HUES48 (cell line): ENCODE results near the gene TKT.

Experiments
- H3K27ac ChIP-seq: one replicate; pipeline ENCODE4 v1.7.0; 2013; ENCODE audit warnings: low read depth, low read length, inconsistent platforms
- H3K27me3 ChIP-seq: 2 replicates; pipeline ENCODE4 v1.6.1; 2013; ENCODE audit warnings: mild to moderate bottlenecking, low read length; ENCODE audit not compliant: control insufficient read depth, insufficient read depth
- H3K36me3 ChIP-seq: 2 replicates; pipeline ENCODE4 v1.6.1; 2013; ENCODE audit warnings: low read length; ENCODE audit not compliant: control insufficient read depth, insufficient read depth
- H3K4me1 ChIP-seq: 2 replicates; pipeline ENCODE4 v1.6.1; 2013; ENCODE audit warnings: mild to moderate bottlenecking, low read length; ENCODE audit not compliant: control insufficient read depth, insufficient read depth
- H3K4me3 ChIP-seq: 2 replicates; pipeline ENCODE4 v1.5.1; 2013; ENCODE audit warnings: mild to moderate bottlenecking, low read depth, low read length
- H3K9ac ChIP-seq: 2 replicates; pipeline ENCODE4 v1.6.1; 2013; ENCODE audit warnings: mild to moderate bottlenecking, low read depth, low read length, moderate library complexity
- H3K9me3 ChIP-seq: 2 replicates; pipeline ENCODE4 v1.6.1; 2013; ENCODE audit warnings: low read length; ENCODE audit not compliant: control insufficient read depth, insufficient read depth

Gene TKT

DNA sequence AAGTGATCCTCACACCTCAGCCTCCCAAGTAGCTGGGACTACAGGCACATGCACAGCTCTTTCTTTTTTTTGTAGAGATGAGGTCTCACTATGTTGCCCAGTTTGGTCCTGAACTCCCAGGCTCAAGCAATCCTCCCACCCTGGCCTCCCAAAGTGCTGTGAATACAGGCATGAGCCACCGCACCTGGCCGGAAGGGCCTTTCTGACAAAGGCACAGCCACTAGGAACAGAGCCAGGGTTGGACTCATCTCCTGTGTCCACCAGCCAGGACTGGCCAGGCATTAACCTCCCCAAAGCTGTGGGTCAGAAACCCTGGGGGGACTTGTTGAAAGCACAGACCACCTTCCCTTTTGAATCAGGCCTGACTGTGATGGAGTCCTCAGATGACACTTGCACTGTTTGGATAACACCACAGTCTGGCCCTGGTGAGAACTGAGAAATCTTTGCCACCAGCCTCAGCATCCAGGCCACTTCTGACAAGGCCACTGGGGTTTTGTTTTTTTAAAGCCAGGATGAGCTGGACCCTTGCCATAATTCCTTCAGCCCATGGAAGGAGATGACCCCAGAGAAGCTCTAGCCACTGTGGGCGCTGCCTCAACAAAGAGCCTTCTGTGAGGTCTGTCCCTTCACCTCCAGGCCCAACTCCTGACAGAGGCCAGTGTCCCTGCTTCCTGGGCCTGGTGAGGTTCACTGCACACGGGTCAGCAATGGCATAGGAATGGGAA lies 4.8 kb downstream of the TKT start:
- Histone ChIP-seq H3K4me3 (no peak overlapping the region), H3K9ac (no peak overlapping the region), H3K27ac (no peak overlapping the region), H3K9me3 (no peaks in the 10 kb centered on the region), H3K36me3 (peaks cover 31% of the 10 kb centered on the region), H3K27me3 (no peaks in the 10 kb centered on the region), H3K4me1 (peaks cover 45% of the 10 kb centered on the region)

GRCh38 chr3:53250453-53250852 lies 5.4 kb downstream of the TKT start:
- H3K4me1 ChIP-seq: peaks cover 45% of the 10 kb centered on the region
- H3K9me3 ChIP-seq: no peaks in the 10 kb centered on the region
- H3K36me3 ChIP-seq: peaks cover 32% of the 10 kb centered on the region

DNA sequence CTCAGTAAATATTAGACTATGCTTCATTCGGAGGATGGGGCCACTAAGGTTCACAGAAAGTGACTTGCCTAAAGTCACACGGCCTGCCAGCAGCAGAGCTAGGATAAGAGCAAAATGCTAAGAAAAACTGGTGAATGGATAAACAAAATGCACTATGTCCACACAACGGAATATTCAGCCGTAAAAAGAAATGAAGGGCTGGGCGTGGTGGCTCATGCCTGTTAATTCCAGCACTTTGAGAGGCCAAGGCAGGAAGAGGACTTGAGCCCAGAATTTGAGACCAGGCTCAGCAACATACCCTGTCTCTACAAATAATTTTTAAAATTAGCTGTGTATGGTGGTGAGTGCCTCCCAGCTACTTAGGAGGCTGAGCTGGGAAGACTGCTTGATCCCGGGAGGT lies 7.7 kb downstream of the TKT start:
- Histone ChIP-seq H3K27ac (no peak overlapping the region), H3K36me3 (peaks cover 34% of the 10 kb centered on the region), H3K4me3 (no peak overlapping the region), H3K27me3 (no peaks in the 10 kb centered on the region), H3K4me1 (peaks cover 50% of the 10 kb centered on the region), H3K9me3 (no peaks in the 10 kb centered on the region), H3K9ac (no peak overlapping the region)

More at GRCh38 chr3:53250453-53250852, 5.4 kb downstream of the TKT start:
- H3K4me3 ChIP-seq: no peak overlapping the region
- H3K9ac ChIP-seq: no peak overlapping the region
- no peak overlapping the region for H3K27ac ChIP-seq
- no peaks in the 10 kb centered on the region for H3K27me3 ChIP-seq

DNA sequence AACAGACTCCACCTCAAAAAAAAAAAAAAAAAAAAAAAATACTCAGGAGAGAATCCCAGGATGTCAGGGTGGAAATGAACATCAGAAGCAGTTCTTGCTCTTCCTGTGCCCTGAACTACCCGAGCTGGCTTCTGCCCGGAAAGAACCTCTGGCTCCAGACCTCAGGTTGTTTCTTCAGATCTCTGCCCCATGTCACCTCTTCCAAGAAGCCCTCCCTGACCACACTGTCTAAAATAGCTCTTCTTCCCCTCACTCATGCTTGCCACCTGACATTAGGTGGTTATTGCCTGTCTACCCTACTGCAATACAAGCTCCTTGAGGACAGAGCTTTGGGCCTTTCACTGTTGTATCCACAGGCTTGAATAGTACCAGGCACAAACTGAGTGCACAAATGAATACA lies 8.2 kb downstream of the TKT start:
- no peaks in the 10 kb centered on the region for H3K9me3 ChIP-seq
- no peak overlapping the region for H3K4me3 ChIP-seq
- H3K27me3 ChIP-seq: no peaks in the 10 kb centered on the region
- H3K36me3 ChIP-seq: peaks cover 38% of the 10 kb centered on the region
- H3K9ac ChIP-seq: no peak overlapping the region
- no peak overlapping the region for H3K27ac ChIP-seq
- H3K4me1 ChIP-seq: peaks cover 52% of the 10 kb centered on the region

DNA sequence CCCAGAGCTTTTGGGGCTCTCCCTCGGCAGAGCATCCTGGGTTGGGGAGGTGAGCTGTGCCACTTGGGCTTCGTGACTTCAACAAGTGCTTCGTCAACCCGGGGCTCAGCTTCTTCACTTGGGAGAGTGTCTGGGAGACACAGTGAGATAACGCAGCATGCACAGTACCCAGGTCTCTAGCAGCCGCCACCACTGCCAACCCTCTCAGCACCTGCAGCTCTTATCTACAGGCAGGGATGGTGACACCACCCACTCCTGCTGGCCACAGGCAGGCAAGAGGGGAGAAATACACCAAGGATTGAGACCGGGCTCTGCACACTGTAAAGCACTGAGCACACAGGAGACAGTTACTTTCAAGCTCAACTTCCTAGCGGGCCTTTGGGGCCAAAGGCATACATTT lies 11.6 kb downstream of the TKT start:
- H3K36me3 ChIP-seq: peaks cover 58% of the 10 kb centered on the region
- H3K4me1 ChIP-seq: peaks cover 23% of the 10 kb centered on the region
- H3K27ac ChIP-seq: no peak overlapping the region
- H3K27me3 ChIP-seq: no peaks in the 10 kb centered on the region
- no peaks in the 10 kb centered on the region for H3K9me3 ChIP-seq
- H3K9ac ChIP-seq: no peak overlapping the region
- no peak overlapping the region for H3K4me3 ChIP-seq

DNA sequence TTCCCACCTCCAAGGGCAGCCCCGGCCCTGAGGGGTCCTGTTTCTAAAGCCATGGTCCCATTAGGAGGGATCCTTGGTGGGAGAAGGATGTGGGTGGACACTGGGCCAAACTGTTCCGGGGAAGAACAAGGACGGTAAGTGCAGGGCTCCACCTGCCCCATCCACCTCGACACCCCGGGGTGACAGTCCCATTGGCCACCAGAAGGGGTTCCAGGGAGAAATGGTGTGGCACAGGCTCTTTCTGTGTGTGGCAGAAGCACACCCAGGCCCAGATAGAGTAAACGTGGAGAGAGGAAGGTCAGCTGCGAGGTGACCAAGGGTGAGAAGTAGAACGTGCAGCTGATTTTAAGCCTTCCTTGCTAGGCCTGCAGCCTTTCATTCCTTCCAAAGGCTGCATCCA lies 12.0 kb downstream of the TKT start:
- Histone ChIP-seq H3K4me3 (no peak overlapping the region), H3K9me3 (no peaks in the 10 kb centered on the region), H3K36me3 (peaks cover 62% of the 10 kb centered on the region), H3K27ac (no peak overlapping the region), H3K9ac (no peak overlapping the region), H3K4me1 (peaks cover 22% of the 10 kb centered on the region), H3K27me3 (no peaks in the 10 kb centered on the region)

DNA sequence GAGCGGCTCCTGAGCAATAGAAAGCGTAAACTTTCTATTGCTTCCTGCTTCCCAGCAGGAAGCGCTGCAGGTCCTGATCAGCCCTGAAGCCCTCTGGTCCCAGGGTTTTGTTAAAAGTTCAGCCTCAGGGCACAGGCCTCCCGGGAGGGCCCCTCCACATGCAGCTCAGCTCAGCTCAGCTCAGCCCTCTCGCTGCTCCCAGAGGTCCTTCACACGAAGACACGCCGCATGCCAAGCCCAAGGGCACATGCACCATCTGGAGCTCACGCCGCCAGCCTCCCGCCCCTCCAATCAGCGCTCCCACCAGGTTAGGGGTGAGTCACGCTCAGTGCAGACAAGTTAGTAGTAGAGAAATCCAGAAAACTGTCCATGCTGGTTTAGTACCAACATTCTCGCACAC lies 12.7 kb downstream of the TKT start:
- Histone ChIP-seq H3K9ac (no peak overlapping the region), H3K27ac (peak overlapping the region; percentile 51), H3K36me3 (peaks cover 68% of the 10 kb centered on the region), H3K27me3 (no peaks in the 10 kb centered on the region), H3K4me3 (no peak overlapping the region), H3K4me1 (peaks cover 22% of the 10 kb centered on the region), H3K9me3 (no peaks in the 10 kb centered on the region)

- Histone ChIP-seq H3K27ac (peak overlapping the region; percentile 51), H3K9me3 (no peaks in the 10 kb centered on the region), H3K4me1 (peaks cover 22% of the 10 kb centered on the region), H3K4me3 (no peak overlapping the region), H3K27me3 (no peaks in the 10 kb centered on the region), H3K36me3 (peaks cover 68% of the 10 kb centered on the region), H3K9ac (no peak overlapping the region)
These were observed 13.2 kb downstream of the TKT start for GRCh38 chr3:53242642-53243041.

- Histone ChIP-seq H3K9ac (no peak overlapping the region), H3K4me3 (no peak overlapping the region), H3K4me1 (peaks cover 22% of the 10 kb centered on the region), H3K36me3 (peaks cover 70% of the 10 kb centered on the region), H3K27ac (no peak overlapping the region), H3K9me3 (no peaks in the 10 kb centered on the region), H3K27me3 (no peaks in the 10 kb centered on the region)
These were observed 13.7 kb downstream of the TKT start for GRCh38 chr3:53242155-53242554.

- Histone ChIP-seq H3K4me1 (peaks cover 22% of the 10 kb centered on the region), H3K4me3 (no peak overlapping the region), H3K9ac (no peak overlapping the region), H3K27ac (no peak overlapping the region), H3K9me3 (no peaks in the 10 kb centered on the region), H3K27me3 (no peaks in the 10 kb centered on the region), H3K36me3 (peaks cover 77% of the 10 kb centered on the region)
These were observed 14.5 kb downstream of the TKT start for GRCh38 chr3:53240989-53241972.

DNA sequence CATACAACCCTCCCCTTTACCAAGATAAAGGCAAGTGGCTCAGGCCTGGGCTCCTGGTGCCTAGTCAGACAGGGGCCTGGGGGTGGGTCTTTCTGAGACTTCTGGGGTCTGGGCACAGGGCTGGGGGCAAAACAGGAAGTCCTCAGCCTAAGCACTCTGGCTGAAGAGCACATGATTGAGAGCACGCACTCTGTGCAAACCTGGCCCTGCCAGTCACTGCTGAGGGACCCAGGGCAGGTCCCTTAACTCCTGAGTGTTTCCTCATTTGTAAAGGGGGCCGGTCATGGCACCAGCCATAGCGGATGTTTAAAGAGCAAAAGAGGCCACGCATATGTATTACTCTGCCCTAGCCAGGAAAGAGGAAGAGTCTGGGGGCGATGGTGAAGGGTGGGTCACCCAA lies 16.0 kb downstream of the TKT start:
- no peak overlapping the region for H3K9ac ChIP-seq
- no peak overlapping the region for H3K4me3 ChIP-seq
- no peak overlapping the region for H3K27ac ChIP-seq
- H3K9me3 ChIP-seq: no peaks in the 10 kb centered on the region
- peaks cover 88% of the 10 kb centered on the region for H3K36me3 ChIP-seq
- peaks cover 22% of the 10 kb centered on the region for H3K4me1 ChIP-seq
- H3K27me3 ChIP-seq: no peaks in the 10 kb centered on the region
